ENCODE data around the gene RABAC1.
"Not testable (repeated sequence)": the region's sequence is repeated elsewhere in the genome, so short reads cannot be mapped to it uniquely, and the experiment has no call there.

RABAC1 gene

GRCh38 chr19:41927497-41928192, 31.5 kb downstream of the RABAC1 start:
- DNase-seq = no peak

- no peak for DNase-seq
These were observed 32.2 kb downstream of the RABAC1 start for GRCh38 chr19:41926763-41927496.

GRCh38 chr19:41926028-41926762, 32.9 kb downstream of the RABAC1 start:
- DNase-seq = no peak

GRCh38 chr19:41925208-41926003, 33.7 kb downstream of the RABAC1 start:
- no peak for DNase-seq

- no peak for DNase-seq
These were observed 34.7 kb downstream of the RABAC1 start for GRCh38 chr19:41924151-41925145.

GRCh38 chr19:41923045-41923788, 35.9 kb downstream of the RABAC1 start:
- no peak for DNase-seq

- no peak for DNase-seq
These were observed 36.5 kb downstream of the RABAC1 start for GRCh38 chr19:41922585-41922984.

GRCh38 chr19:41921577-41922576, 37.2 kb downstream of the RABAC1 start:
- no peak for DNase-seq

GRCh38 chr19:41920882-41921576, 38.1 kb downstream of the RABAC1 start:
- DNase-seq = no peak

- DNase-seq = no peak
These were observed 39.0 kb downstream of the RABAC1 start for GRCh38 chr19:41919948-41920712.

- DNase-seq = no peak
These were observed 40.4 kb downstream of the RABAC1 start for GRCh38 chr19:41918653-41919244.

- no peak for DNase-seq
These were observed 41.0 kb downstream of the RABAC1 start for GRCh38 chr19:41918095-41918494.

GRCh38 chr19:41917676-41918075, 41.4 kb downstream of the RABAC1 start:
- DNase-seq = no peak

GRCh38 chr19:41915776-41916414, 43.2 kb downstream of the RABAC1 start:
- DNase-seq = no peak

GRCh38 chr19:41915021-41915775, 43.9 kb downstream of the RABAC1 start:
- DNase-seq = no peak

- DNase-seq = not testable (repeated sequence)
These were observed 44.7 kb downstream of the RABAC1 start for GRCh38 chr19:41914424-41914834.

Measured in stimulated activated CD4-positive, alpha-beta T cell treated with anti-CD3 and anti-CD28 coated beads, Interleukin-2, amount 100 ng/mL, for 48 hours (primary cell).